ENCODE measurements around the gene COMMD2. TPM values are rescaled to one million over a fixed set of nuclear protein-coding genes. Genes with fewer than 3 reads are reported as not detected.

COMMD2 gene
- total RNA-seq, 1 donor from 2014 or later, result 31.9 TPM

DNA sequence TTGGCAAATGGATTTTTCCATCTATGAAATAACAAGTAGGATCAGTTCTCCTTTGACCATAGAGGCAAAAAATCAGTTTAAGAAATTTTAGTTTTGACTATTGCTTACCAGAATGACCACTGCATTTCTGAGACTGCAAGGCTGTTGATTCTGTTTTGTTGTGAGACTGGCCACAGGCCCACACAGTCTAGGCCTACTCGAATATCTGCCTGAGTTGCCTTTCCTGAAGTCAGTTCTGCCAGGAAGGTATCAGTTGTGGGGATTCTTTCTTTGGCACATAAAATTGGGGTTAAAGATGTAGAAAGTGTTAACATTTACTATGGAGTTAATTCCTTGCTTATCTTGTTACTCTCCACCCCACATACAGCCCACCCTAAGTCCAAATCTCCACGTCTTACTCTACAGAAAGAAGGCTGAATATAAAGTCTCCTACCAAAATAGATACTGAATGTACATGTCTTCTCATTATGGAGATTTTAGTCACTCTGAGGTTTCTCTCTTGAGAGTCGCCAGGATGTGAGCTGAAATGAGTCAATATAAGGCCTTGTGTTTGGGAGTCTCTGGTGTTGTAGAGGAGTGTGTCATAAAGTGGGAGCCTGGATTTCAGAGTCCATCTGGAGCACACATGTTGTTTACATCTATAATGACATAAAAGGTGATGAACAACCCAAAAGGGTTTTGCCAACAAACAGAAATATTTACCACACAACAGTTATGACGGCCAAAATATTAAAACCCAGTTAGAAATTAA, 49.4 kb downstream of the COMMD2 start:
- DNase-seq (ENCODE audit: low spot score), result no peak

DNA sequence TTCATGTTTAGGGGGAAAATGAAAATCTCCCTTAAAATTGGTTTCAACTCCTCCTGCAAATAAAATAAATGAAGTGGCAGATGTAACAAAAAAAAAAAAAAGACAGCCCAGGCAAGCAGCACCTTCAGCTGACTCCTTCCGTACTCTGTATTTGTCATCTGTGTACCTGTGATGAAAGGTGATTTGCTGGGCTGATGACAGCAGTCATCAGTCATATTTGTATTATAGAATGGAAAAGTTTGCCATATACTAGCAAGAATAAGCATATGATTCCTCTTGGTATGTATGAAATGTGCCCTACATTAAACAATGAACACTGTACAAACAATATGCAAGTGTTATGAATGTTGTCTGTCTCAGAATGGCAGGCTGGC, 50.3 kb downstream of the COMMD2 start:
- DNase-seq (ENCODE audit: low spot score), result no peak

DNA sequence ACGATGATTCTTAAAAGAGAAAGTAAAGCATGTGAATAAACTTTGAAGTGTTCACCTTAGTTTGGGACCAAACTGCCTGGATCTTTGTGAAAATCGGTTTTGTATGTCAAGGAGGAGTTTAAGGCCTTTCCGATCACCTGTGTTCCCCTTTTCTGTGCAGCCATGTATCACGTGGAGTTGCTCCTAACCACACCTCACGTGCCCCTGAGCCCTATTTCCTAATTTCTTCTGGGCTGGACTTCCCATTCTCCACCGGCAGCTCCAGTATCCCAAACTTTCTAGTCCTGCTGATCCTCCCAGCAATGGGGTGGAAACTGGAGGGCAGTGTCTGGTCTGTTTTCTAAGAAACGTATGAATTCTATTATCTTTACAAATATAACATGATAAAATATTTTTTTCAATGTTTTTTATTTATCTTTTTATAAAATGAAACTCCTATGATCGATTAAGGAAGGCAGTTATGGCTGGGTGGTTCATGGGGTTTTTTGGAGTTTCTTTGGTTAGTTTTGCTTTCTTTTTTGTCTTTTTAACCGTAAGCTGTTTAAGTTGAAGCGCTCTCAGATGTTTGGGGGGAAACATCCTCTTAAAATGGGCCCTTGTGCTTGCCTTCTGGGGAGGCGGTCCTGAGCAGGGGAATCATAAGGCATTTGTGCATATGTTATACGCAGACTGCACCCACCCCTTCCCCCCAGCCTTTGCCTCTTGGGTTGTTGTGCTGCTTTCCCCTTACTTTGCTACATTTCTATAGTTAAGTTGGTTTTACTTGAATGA, 50.9 kb downstream of the COMMD2 start:
- no peak for DNase-seq (ENCODE audit: low spot score)

Other genes starting within 250 kb of the COMMD2 start
- gene WWTR1, start 94.5 kb downstream of the COMMD2 start, total RNA-seq, result 67.1 TPM
- gene ANKUB1, start 40.1 kb upstream of the COMMD2 start, total RNA-seq, result not detected
- gene RNF13, start 60.7 kb upstream of the COMMD2 start, total RNA-seq, result 93.3 TPM
- 169 TPM for gene PFN2, start 218.4 kb upstream of the COMMD2 start, total RNA-seq

Data from ureter (tissue), 1 donor.